Heart left ventricle (tissue), 13 donors: Measurements from ENCODE around the gene FREY1.

ENCODE experiments used
- CTCF ChIP-seq, 12 donors: fragments of 200-600 bp; sonication (generic) in 4 of 12; IDR thresholded peaks; one replicate each; pipeline versions ENCODE4 v1.5.0 to v1.8.0; 2018 to 2022; ENCODE audit warnings: antibody characterized with exemption in 12 of 12, mild to moderate bottlenecking in 5 of 12
- POLR2A ChIP-seq, 2 donors: fragments of 450-650 bp; IDR thresholded peaks; one replicate each; pipeline ENCODE4 v1.6.1; 2017; ENCODE audit warnings: antibody characterized with exemption in 2 of 2, mild to moderate bottlenecking in 2 of 2, moderate library complexity in 2 of 2
- donor health status: ischemic (EF 13 %, LVEDD 7.1; RV severe dilation, severe dysfunction).
- donor health status: DM: no; HTN: yes; CAD: no.
- donor health status: DM: no; HTN: no; CAD: no.
- donor health status: ischemic (EF 25% LVEDD 6.9; RV normal size, moderate dysfunction).
- donor health status: ischemic (EF 25% LVEDD 5.7; RV mildly dilated, moderate dysfunction).
- donor health status: ischemic (EF 35%, LVEDD 5.7; RV mildly dilated, moderate dysfunction).
- donor health status: nonischemic (EF 11% LVEDD 7.7; RV severe dilation, severe dysfunction).
- donor health status: DM: yes; HTN: yes; CAD: no.
- donor health status: PGD.
- donor health status: ischemic (EF 29% LVEDD 5.4; RV normal size, mild dysfunction).
- donor health status: nonischemic (EF 23%, LVEDD 6.1; RV moderate dilation, normal function).

GRCh38 chr11:45927332-45927683, 20.2 kb upstream of the FREY1 start:
- TF ChIP-seq CTCF (IDR thresholded peaks at IDR 0.05) (no peak), POLR2A (IDR thresholded peaks at IDR 0.05) (no peak)
